H1 (cell line): ENCODE data around the gene LCN9. TPM values are rescaled to one million over a fixed set of nuclear protein-coding genes. Genes with fewer than 3 reads are reported as not detected.
A peak's percentile ranks its signal among the peaks of the same experiment; 100 is the strongest.

Experiments used
- CBX8 ChIP-seq: fragments of 300-800, 300-1000 bp; sonication (generic); IDR thresholded peaks from 2 replicates; pipeline ENCODE4 v1.7.1; 2016; ENCODE audit warnings: low read depth, low read length, borderline replicate concordance
- GABPA ChIP-seq: IDR thresholded peaks from 2 replicates; pipeline ENCODE4 v1.6.1; 2011; ENCODE audit warnings: mild to moderate bottlenecking, low read length, moderate library complexity, borderline replicate concordance; ENCODE audit not compliant: insufficient read depth
- HDAC2 ChIP-seq, 2 experiments: fragments of 300-600 bp in 1 of 2; sonication (generic) in 1 of 2; IDR thresholded peaks; 2 replicates each; pipeline ENCODE4 v1.6.1; 2011 to 2012; ENCODE audit warnings: low read depth in 2 of 2, low read length in 2 of 2, mild to moderate bottlenecking in 2 of 2, moderate library complexity in 2 of 2, borderline replicate concordance in 1 of 2, inconsistent platforms in 1 of 2
- NRF1 ChIP-seq: IDR thresholded peaks from 2 replicates; pipeline ENCODE4 v1.6.1; 2011; ENCODE audit warnings: mild to moderate bottlenecking, low read depth, low read length, improper control_type of control experiment
- RAD21 ChIP-seq, 2 experiments: IDR thresholded peaks in 1 of 2; conservative IDR thresholded peaks in 1 of 2; 2 replicates each; pipeline ENCODE4 v1.6.1; 2011; ENCODE audit warnings: low read depth in 2 of 2, low read length in 2 of 2, improper control_type of control experiment in 1 of 2, inconsistent platforms in 1 of 2, mild to moderate bottlenecking in 1 of 2, moderate library complexity in 1 of 2
- RBBP5 ChIP-seq: IDR thresholded peaks from 2 replicates; pipeline ENCODE4 v1.7.1; 2012; ENCODE audit warnings: low read depth, mild to moderate bottlenecking, inconsistent platforms, low read length, moderate library complexity, borderline replicate concordance
- SAP30 ChIP-seq: fragments of 300-600 bp; sonication (generic); IDR thresholded peaks from 2 replicates; pipeline ENCODE4 v1.7.1; 2012; ENCODE audit warnings: low read length, moderate library complexity, mild to moderate bottlenecking, inconsistent platforms; ENCODE audit not compliant: insufficient read depth, insufficient replicate concordance
- SP1 ChIP-seq: IDR thresholded peaks from 2 replicates; pipeline ENCODE4 v1.6.1; 2011; ENCODE audit warnings: low read depth, low read length
- polyA plus RNA-seq, 7 experiments: library from polyadenylated mRNA; depleted of rRNA in 3 of 7; stranded (reverse) in 5 of 7; unstranded in 2 of 7; fragments of >200 nt in 5 of 7; fragments of 200-250 nt in 2 of 7; gene quantifications; 1 replicate in 5 of 7; 2 replicates in 1 of 7; 4 replicates in 1 of 7; pipeline versions ENCODE4 v1.2.1 to v1.2.3, GENCODE V29; 2011 to 2013; ENCODE audit warnings: missing spikeins in 2 of 7, mixed read lengths in 2 of 7
- total RNA-seq: library from RNA; stranded (reverse); fragmentation: NEBNext Ultra II Directional; extraction: Animal tissue kit (Norgen Biotek cat#: 25700); gene quantifications from 2 replicates; pipeline ENCODE4 v1.2.1, GENCODE V29; 2021
- TF ChIP-seq, protein P1 (sequence below): IDR thresholded peaks from 2 replicates; pipeline ENCODE4 v1.6.1; 2012; ENCODE audit warnings: inconsistent platforms
- TF ChIP-seq, protein P2 (sequence below): IDR thresholded peaks from 2 replicates; pipeline ENCODE4 v1.6.1; 2012; ENCODE audit warnings: low read length, inconsistent platforms

The LCN9 gene
- total and polyA plus RNA-seq, 2 of the 8 experiments (the other 6 are each of a cell fraction or from before 2014, with no cell fraction given), result 2.3 to 3.1 TPM

DNA sequence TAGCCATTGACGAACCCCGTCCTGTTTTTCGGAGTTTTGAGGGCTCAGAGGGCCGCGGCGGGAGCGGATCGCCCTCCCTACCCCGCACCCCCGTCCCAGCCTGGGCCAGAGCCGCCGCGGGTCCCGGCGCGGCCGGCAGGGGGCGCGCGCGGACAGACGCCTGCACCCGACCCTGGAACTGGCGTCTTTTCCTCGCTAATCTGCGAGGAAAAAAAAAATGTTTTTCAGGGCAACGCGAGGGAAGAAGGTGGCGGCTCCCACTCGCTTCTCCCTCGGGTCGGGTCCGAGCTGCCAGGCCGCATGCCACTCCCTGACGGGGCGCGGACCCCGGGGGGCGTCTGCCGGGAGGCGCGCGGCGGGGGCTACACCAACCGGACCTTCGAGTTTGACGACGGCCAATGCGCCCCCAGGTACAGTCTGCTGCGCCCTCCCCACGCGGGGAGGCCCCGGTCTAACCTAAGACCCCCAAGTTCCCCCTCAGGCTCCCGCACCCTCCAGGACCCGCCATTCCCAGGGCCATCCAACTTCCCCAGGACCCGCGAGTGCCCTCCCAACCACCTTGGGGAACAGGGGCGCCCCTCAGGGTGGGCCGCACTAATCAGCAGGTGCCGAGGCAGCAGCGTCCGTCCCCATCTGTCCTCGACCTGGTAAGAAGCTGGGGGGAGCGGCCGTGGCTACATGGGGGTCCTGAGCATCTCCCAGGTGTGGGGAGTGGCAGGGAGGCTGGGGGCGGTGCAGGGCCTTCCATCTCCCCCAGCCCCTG is 39.0 kb downstream of the LCN9 start, which contains the start of gene KCNT1 (continued):
- TF ChIP-seq, protein P1, sequence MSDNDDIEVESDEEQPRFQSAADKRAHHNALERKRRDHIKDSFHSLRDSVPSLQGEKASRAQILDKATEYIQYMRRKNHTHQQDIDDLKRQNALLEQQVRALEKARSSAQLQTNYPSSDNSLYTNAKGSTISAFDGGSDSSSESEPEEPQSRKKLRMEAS, result peak; percentile 27; the same call in 1 of the 2 replicates
- TF ChIP-seq NRF1 (no peak), SP1 (no peak), RAD21 (IDR thresholded peaks at IDR 0.05 in 1 of 2, conservative IDR thresholded peaks at IDR 0.05 in 1 of 2; ENCODE audit: low read depth in 2 of 2, low read length in 2 of 2) (peak; percentile 52 to 74), HDAC2 (IDR thresholded peaks at IDR 0.05; ENCODE audit: borderline replicate concordance in 1 of 2, low read depth in 2 of 2, low read length in 2 of 2) (0 out of 4 replicates have a peak, but pooled peaks of 1 of the 2 experiments have one; percentile 30), SAP30 (no peak), CBX8 (no peak), RBBP5 (no peak), GABPA (peak; percentile 80)
- TF ChIP-seq, protein P2, sequence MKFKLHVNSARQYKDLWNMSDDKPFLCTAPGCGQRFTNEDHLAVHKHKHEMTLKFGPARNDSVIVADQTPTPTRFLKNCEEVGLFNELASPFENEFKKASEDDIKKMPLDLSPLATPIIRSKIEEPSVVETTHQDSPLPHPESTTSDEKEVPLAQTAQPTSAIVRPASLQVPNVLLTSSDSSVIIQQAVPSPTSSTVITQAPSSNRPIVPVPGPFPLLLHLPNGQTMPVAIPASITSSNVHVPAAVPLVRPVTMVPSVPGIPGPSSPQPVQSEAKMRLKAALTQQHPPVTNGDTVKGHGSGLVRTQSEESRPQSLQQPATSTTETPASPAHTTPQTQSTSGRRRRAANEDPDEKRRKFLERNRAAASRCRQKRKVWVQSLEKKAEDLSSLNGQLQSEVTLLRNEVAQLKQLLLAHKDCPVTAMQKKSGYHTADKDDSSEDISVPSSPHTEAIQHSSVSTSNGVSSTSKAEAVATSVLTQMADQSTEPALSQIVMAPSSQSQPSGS, result no peak
